Neuronal stem cell (in vitro differentiated cells): ENCODE results near the gene ARF1.
A peak's percentile ranks its signal among the peaks of the same experiment; 100 is the strongest.

Experiments
- DNase-seq: peaks from one replicate; pipeline ENCODE4 v3.0.0-alpha.2; 2013; ENCODE audit warnings: low spot score
- H2AFZ ChIP-seq: one replicate; pipeline ENCODE4 v1.6.1; 2013; ENCODE audit warnings: mild to moderate bottlenecking, low read length, inconsistent platforms
- H2AK5ac ChIP-seq: 2 replicates; pipeline ENCODE4 v1.6.1; 2013; ENCODE audit warnings: low read depth, mild to moderate bottlenecking, inconsistent platforms, low read length, moderate library complexity, mixed read lengths
- H2BK120ac ChIP-seq: 2 replicates; pipeline ENCODE4 v1.6.1; 2013; ENCODE audit warnings: low read depth, mild to moderate bottlenecking, inconsistent platforms, low read length, moderate library complexity, mixed read lengths
- H2BK12ac ChIP-seq: one replicate; pipeline ENCODE4 v1.6.1; 2013; ENCODE audit warnings: low read length, inconsistent platforms
- H2BK15ac ChIP-seq: 2 replicates; pipeline ENCODE4 v1.6.1; 2013; ENCODE audit warnings: mild to moderate bottlenecking, low read length, inconsistent platforms, mixed read lengths
- H2BK5ac ChIP-seq: one replicate; pipeline ENCODE4 v1.6.1; 2013; ENCODE audit warnings: inconsistent platforms, mild to moderate bottlenecking, low read length, moderate library complexity
- H3K14ac ChIP-seq: one replicate; pipeline ENCODE4 v1.6.1; 2013; ENCODE audit warnings: low read length, inconsistent platforms
- H3K18ac ChIP-seq: 2 replicates; pipeline ENCODE4 v1.6.1; 2013; ENCODE audit warnings: low read length, inconsistent platforms
- H3K23ac ChIP-seq: 2 replicates; pipeline ENCODE4 v1.6.1; 2013; ENCODE audit warnings: low read depth, mild to moderate bottlenecking, mixed read lengths, low read length, inconsistent platforms; ENCODE audit not compliant: poor library complexity
- H3K27ac ChIP-seq: replicated peaks from 3 replicates; pipeline ENCODE4 v1.5.1; 2013; ENCODE audit warnings: low read length, inconsistent platforms
- H3K27me3 ChIP-seq, 3 experiments: 2 replicates each; pipeline ENCODE4 v1.6.1; 2013; ENCODE audit warnings: low read length in 3 of 3, mild to moderate bottlenecking in 2 of 3, inconsistent platforms in 1 of 3, low read depth in 1 of 3, mixed read lengths in 1 of 3, moderate library complexity in 1 of 3; ENCODE audit not compliant: control insufficient read depth in 3 of 3, insufficient read depth in 3 of 3
- H3K36me3 ChIP-seq, 2 donors: replicated peaks in 1 of 2; 2 replicates each; pipeline ENCODE4 v1.6.1; 2013; ENCODE audit warnings: low read length in 2 of 2; ENCODE audit not compliant: control insufficient read depth in 2 of 2, insufficient read depth in 2 of 2
- H3K4ac ChIP-seq: 2 replicates; pipeline ENCODE4 v1.6.1; 2013; ENCODE audit warnings: inconsistent platforms, mild to moderate bottlenecking, low read length, moderate library complexity
- H3K4me1 ChIP-seq, 2 donors: 1 replicate in 1 of 2; 2 replicates in 1 of 2; pipeline ENCODE4 v1.6.1; 2013; ENCODE audit warnings: low read length in 2 of 2, low read depth in 1 of 2; ENCODE audit not compliant: control insufficient read depth in 2 of 2, insufficient read depth in 1 of 2
- H3K4me2 ChIP-seq: one replicate; pipeline ENCODE4 v1.6.1; 2013; ENCODE audit warnings: mild to moderate bottlenecking, low read length, inconsistent platforms; ENCODE audit not compliant: insufficient read depth, poor library complexity, severe bottlenecking
- H3K4me3 ChIP-seq, 2 donors: 2 replicates each; pipeline ENCODE4 v1.5.1; 2013; ENCODE audit warnings: low read length in 2 of 2, mild to moderate bottlenecking in 2 of 2, inconsistent platforms in 1 of 2, moderate library complexity in 1 of 2
- H3K79me1 ChIP-seq: one replicate; pipeline ENCODE4 v1.6.1; 2013; ENCODE audit warnings: low read depth, mild to moderate bottlenecking, inconsistent platforms, low read length, moderate library complexity
- H3K9ac ChIP-seq: one replicate; pipeline ENCODE4 v1.6.1; 2013; ENCODE audit warnings: mild to moderate bottlenecking, low read depth, low read length, inconsistent platforms; ENCODE audit not compliant: poor library complexity
- H3K9me3 ChIP-seq, 2 donors: replicated peaks in 1 of 2; 2 replicates each; pipeline versions ENCODE3 to v1.6.1; 2013; ENCODE audit warnings: low read length in 2 of 2, mild to moderate bottlenecking in 2 of 2, inconsistent platforms in 1 of 2, low read depth in 1 of 2, mixed read lengths in 1 of 2, moderate library complexity in 1 of 2; ENCODE audit not compliant: control insufficient read depth in 2 of 2, insufficient read depth in 1 of 2
- H4K8ac ChIP-seq: one replicate; pipeline ENCODE4 v1.6.1; 2013; ENCODE audit warnings: low read depth, mild to moderate bottlenecking, inconsistent platforms, low read length, moderate library complexity
- H4K91ac ChIP-seq: one replicate; pipeline ENCODE4 v1.6.1; 2013; ENCODE audit warnings: low read length, low read depth, mild to moderate bottlenecking, inconsistent platforms; ENCODE audit not compliant: poor library complexity
- WGBS, 2 donors: extraction: QIAGEN DNeasy Blood & Tissue Kit; methylation state at CpG; one replicate each; pipeline ENCODE4 v1.1.7; 2013; ENCODE audit warnings: missing lambda C conversion rate in 2 of 2, mixed read lengths in 1 of 2; ENCODE audit not compliant: insufficient read length in 2 of 2, insufficient replicate concordance in 1 of 2; ENCODE audit errors: extremely low coverage in 2 of 2; 5-methylcytosine and 5-hydroxymethylcytosine counted together

ARF1 gene

DNA sequence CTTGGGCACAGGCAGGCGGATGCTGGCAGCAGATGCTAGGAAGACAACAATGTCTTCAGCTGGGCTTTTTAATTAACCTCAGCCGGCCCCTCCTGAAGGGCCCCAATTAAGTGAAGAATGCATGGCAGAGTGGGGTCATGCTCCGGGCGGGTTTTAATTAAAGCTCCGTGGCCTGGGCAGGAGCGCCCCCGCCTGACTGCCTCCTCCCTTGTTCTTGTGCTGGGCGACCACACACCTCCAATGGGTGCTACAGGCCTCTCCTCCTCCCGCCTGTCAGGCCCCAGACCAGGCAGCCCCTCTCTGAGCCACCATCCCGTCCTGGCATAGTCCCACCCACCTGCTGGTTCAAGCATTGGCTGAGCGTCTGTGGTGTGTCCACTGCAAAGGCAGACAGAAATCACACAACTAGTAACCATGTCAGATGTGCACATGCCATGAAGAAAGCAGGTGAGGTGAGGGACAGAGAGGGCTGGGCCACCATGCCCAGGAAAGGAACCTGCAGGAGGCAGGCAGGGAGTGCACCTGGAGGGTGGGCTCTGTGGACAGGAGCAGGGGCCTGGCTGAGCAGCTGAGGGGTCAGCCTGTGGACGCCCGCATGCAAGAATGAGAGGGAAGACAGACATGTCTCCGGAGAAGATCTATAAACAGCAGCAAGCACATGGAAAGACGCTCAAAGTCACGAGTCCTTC is 8.5 kb upstream of the ARF1 start:
- Histone ChIP-seq H3K18ac (peak overlapping the region; percentile 92), H4K8ac (peak overlapping the region; percentile 84), H3K4me1 (peaks cover 0 to 12% of the 10 kb centered on the region in 2 donors), H2AK5ac (peak overlapping the region; percentile 6), H3K4ac (no peak overlapping the region), H3K9me3 (peaks cover 0 to 5% of the 10 kb centered on the region in 2 donors), H3K79me1 (peaks cover 3% of the 10 kb centered on the region), H3K14ac (peak overlapping the region; percentile 49), H2BK120ac (no peak overlapping the region), H3K9ac (peak overlapping the region; percentile 37), H3K27me3 (peaks cover 0 to 37% (median 34%) of the 10 kb centered on the region in 3 experiments), H2BK15ac (peak overlapping the region; percentile 94), H3K23ac (peak overlapping the region; percentile 5), H3K4me3 (no peak overlapping the region), H4K91ac (no peak overlapping the region), H2BK5ac (peak overlapping the region; percentile 10), H2BK12ac (peak overlapping the region; percentile 27), H3K4me2 (no peak overlapping the region), H3K36me3 (no peaks in the 10 kb centered on the region), H2AFZ (no peak overlapping the region), H3K27ac (no peak overlapping the region)
- peak; percentile 56 for DNase-seq
- no CpG with 5 or more reads among the region's 16 CpGs for WGBS, 2 donors

DNA sequence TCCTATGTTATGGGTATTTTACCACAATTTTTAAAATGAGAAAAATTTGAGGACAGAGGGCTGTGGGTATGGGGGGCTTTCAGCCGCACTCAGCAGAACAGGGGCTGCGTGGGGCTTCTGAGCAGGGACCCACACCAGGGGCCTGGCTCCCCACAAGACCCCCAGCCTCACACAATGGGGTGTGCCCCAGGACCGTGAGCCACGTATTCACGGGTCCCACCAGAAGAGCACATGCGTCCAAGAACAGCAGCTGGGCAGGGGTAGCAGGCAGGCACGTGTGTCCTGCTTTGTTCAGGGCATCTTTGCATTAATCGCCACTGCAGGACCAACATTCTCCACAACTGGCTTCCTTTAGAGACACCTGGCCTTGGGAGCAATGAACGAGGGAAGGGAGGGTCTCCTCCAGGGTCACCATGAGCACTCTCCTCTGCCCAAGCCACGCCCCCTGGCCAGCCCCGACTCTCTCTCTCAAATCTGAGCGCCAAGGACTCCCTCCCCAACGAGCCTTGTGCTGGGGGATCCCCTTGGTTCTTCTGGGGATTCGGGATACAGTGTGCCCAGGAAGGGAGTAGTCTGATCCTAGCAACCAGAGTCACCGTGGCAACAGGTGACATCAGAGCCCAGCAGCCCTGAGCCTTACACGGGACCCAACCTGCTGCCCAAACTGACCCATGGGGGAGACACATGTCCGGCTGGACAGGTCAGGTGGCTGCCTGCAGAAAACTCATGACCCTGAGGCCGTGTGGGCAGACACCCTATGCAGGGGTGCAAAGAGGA is 7.4 kb upstream of the ARF1 start:
- no peak overlapping the region for H4K91ac ChIP-seq
- H3K14ac ChIP-seq = no peak overlapping the region
- no peak overlapping the region for H2BK12ac ChIP-seq
- no CpG with 5 or more reads among the region's 18 CpGs for WGBS, 2 donors
- no peak overlapping the region for H3K4me3 ChIP-seq
- H2AFZ ChIP-seq = no peak overlapping the region
- no peak overlapping the region for H2BK15ac ChIP-seq
- no peak overlapping the region for H2BK120ac ChIP-seq
- no peak overlapping the region for H4K8ac ChIP-seq
- H3K27me3 ChIP-seq = peaks cover 0 to 27% (median 24%) of the 10 kb centered on the region in 3 experiments
- peaks cover 3% of the 10 kb centered on the region for H3K79me1 ChIP-seq
- H3K23ac ChIP-seq = no peak overlapping the region
- peak overlapping the region; percentile 82 for H2AK5ac ChIP-seq
- no peak for DNase-seq
- no peak overlapping the region for H2BK5ac ChIP-seq
- H3K4ac ChIP-seq = no peak overlapping the region
- H3K4me1 ChIP-seq = peaks cover 0 to 12% of the 10 kb centered on the region in 2 donors
- no peak overlapping the region for H3K27ac ChIP-seq
- H3K18ac ChIP-seq = peak overlapping the region; percentile 51
- no peak overlapping the region for H3K4me2 ChIP-seq
- H3K9ac ChIP-seq = peak overlapping the region; percentile 63
- no peaks in the 10 kb centered on the region for H3K36me3 ChIP-seq
- H3K9me3 ChIP-seq = peaks cover 0 to 3% of the 10 kb centered on the region in 2 donors

- no CpG with 5 or more reads among the region's 9 CpGs for WGBS, 2 donors
- Histone ChIP-seq H3K23ac (peak overlapping the region; percentile 53), H3K14ac (no peak overlapping the region), H2BK12ac (no peak overlapping the region), H3K36me3 (no peaks in the 10 kb centered on the region), H2BK5ac (no peak overlapping the region), H2AFZ (no peak overlapping the region), H3K27me3 (peaks cover 0 to 20% (median 17%) of the 10 kb centered on the region in 3 experiments), H4K91ac (no peak overlapping the region), H3K4me2 (no peak overlapping the region), H3K4me1 (peaks cover 0 to 12% of the 10 kb centered on the region in 2 donors), H2AK5ac (peak overlapping the region; percentile 13), H3K9ac (no peak overlapping the region), H3K79me1 (peaks cover 3% of the 10 kb centered on the region), H4K8ac (no peak overlapping the region), H3K4me3 (no peak overlapping the region), H2BK15ac (no peak overlapping the region), H3K27ac (no peak overlapping the region), H3K9me3 (peaks cover 0 to 3% of the 10 kb centered on the region in 2 donors), H3K18ac (no peak overlapping the region), H2BK120ac (no peak overlapping the region), H3K4ac (no peak overlapping the region)
- DNase-seq = no peak
Observed at GRCh38 chr1:228075801-228076271, 6.7 kb upstream of the ARF1 start.
